ENCODE data around the gene SLAMF7.

GRCh38 chr1:160707236-160708064, 31.6 kb upstream of the SLAMF7 start:
- no peak for TF ChIP-seq CTCF (IDR thresholded peaks at IDR 0.05)
- TF ChIP-seq EP300 (IDR thresholded peaks at IDR 0.05): no peak
- no peak for TF ChIP-seq POLR2A (IDR thresholded peaks at IDR 0.05)
